Trophoblast cell (in vitro differentiated cells and primary cell): Measurements from ENCODE around the gene S100A7.

Source experiments
- DNase-seq, 2 donors: peaks; one replicate each; pipeline ENCODE4 v3.0.0-alpha.2; 2016
- H2AFZ ChIP-seq: 2 replicates; pipeline ENCODE4 v1.6.1; 2013; ENCODE audit warnings: low read length, moderate library complexity, mild to moderate bottlenecking; ENCODE audit not compliant: insufficient read depth, poor library complexity
- H2AK5ac ChIP-seq: 2 replicates; pipeline ENCODE4 v1.6.1; 2013; ENCODE audit warnings: mild to moderate bottlenecking, low read length
- H2BK120ac ChIP-seq: 2 replicates; pipeline ENCODE4 v1.6.1; 2013; ENCODE audit warnings: low read length, mild to moderate bottlenecking, moderate library complexity; ENCODE audit not compliant: insufficient read depth, poor library complexity
- H2BK12ac ChIP-seq: 2 replicates; pipeline ENCODE4 v1.6.1; 2013; ENCODE audit warnings: mild to moderate bottlenecking, low read length, moderate library complexity
- H2BK5ac ChIP-seq: 2 replicates; pipeline ENCODE4 v1.6.1; 2013; ENCODE audit warnings: low read length, low read depth, moderate library complexity, mild to moderate bottlenecking; ENCODE audit not compliant: poor library complexity
- H3K14ac ChIP-seq: 2 replicates; pipeline ENCODE4 v1.6.1; 2013; ENCODE audit warnings: mild to moderate bottlenecking, low read length
- H3K18ac ChIP-seq: 2 replicates; pipeline ENCODE4 v1.6.1; 2013; ENCODE audit warnings: mild to moderate bottlenecking, low read length
- H3K23ac ChIP-seq: 2 replicates; pipeline ENCODE4 v1.6.1; 2013; ENCODE audit warnings: low read length
- H3K27ac ChIP-seq: 2 replicates; pipeline ENCODE4 v1.5.1; 2013; ENCODE audit warnings: low read depth, mild to moderate bottlenecking, inconsistent platforms, low read length, moderate library complexity
- H3K27me3 ChIP-seq: 2 replicates; pipeline ENCODE4 v1.6.1; 2013; ENCODE audit warnings: inconsistent platforms, mild to moderate bottlenecking, low read length, moderate library complexity; ENCODE audit not compliant: insufficient read depth
- H3K36me3 ChIP-seq, 2 experiments: 1 replicate in 1 of 2; 2 replicates in 1 of 2; pipeline ENCODE4 v1.6.1; 2013; ENCODE audit warnings: low read length in 2 of 2, mild to moderate bottlenecking in 2 of 2, moderate library complexity in 1 of 2; ENCODE audit not compliant: insufficient read depth in 2 of 2, control insufficient read depth in 1 of 2
- H3K4ac ChIP-seq: 2 replicates; pipeline ENCODE4 v1.6.1; 2013; ENCODE audit warnings: low read depth, mild to moderate bottlenecking, low read length, moderate library complexity
- H3K4me1 ChIP-seq, 2 experiments: 1 replicate in 1 of 2; 2 replicates in 1 of 2; pipeline ENCODE4 v1.6.1; 2013; ENCODE audit warnings: low read length in 2 of 2, mild to moderate bottlenecking in 2 of 2, moderate library complexity in 1 of 2; ENCODE audit not compliant: insufficient read depth in 2 of 2, control insufficient read depth in 1 of 2
- H3K4me2 ChIP-seq: 2 replicates; pipeline ENCODE4 v1.6.1; 2013; ENCODE audit warnings: inconsistent platforms, mild to moderate bottlenecking, low read length, moderate library complexity
- H3K4me3 ChIP-seq: 2 replicates; pipeline ENCODE4 v1.5.1; 2013; ENCODE audit warnings: mild to moderate bottlenecking, low read depth, low read length, inconsistent platforms
- H3K79me1 ChIP-seq: one replicate; pipeline ENCODE4 v1.6.1; 2013; ENCODE audit warnings: low read length
- H3K79me2 ChIP-seq: 2 replicates; pipeline ENCODE4 v1.6.1; 2013; ENCODE audit warnings: low read length, mild to moderate bottlenecking; ENCODE audit not compliant: control insufficient read depth, insufficient read depth, poor library complexity
- H3K9ac ChIP-seq: 2 replicates; pipeline ENCODE4 v1.6.1; 2013; ENCODE audit warnings: mild to moderate bottlenecking, low read length
- H3K9me3 ChIP-seq: 2 replicates; pipeline ENCODE4 v1.6.1; 2013; ENCODE audit warnings: low read depth, mild to moderate bottlenecking, control low read depth, inconsistent platforms, low read length; ENCODE audit not compliant: insufficient read depth
- H4K12ac ChIP-seq: 2 replicates; pipeline ENCODE4 v1.6.1; 2013; ENCODE audit warnings: low read depth, mild to moderate bottlenecking, low read length, moderate library complexity
- H4K8ac ChIP-seq: 2 replicates; pipeline ENCODE4 v1.6.1; 2013; ENCODE audit warnings: low read depth, mild to moderate bottlenecking, low read length, moderate library complexity
- H4K91ac ChIP-seq: one replicate; pipeline ENCODE4 v1.6.1; 2013; ENCODE audit warnings: low read depth, mild to moderate bottlenecking, low read length, moderate library complexity
- WGBS: extraction: QIAGEN DNeasy Blood & Tissue Kit; methylation state at CpG from one replicate; pipeline ENCODE4 v1.1.7; 2013; ENCODE audit warnings: missing lambda C conversion rate; ENCODE audit not compliant: insufficient read length, insufficient coverage; ENCODE audit errors: extremely low coverage; 5-methylcytosine and 5-hydroxymethylcytosine counted together

S100A7 gene

GRCh38 chr1:153429266-153430165 lies 30.9 kb downstream of the S100A7 start:
- Histone ChIP-seq H2AK5ac (no peak overlapping the region), H3K14ac (no peak overlapping the region), H3K9ac (no peak overlapping the region), H3K79me2 (no peaks in the 10 kb centered on the region), H2AFZ (no peak overlapping the region), H4K12ac (no peak overlapping the region), H3K4ac (no peak overlapping the region), H3K27me3 (no peaks in the 10 kb centered on the region), H3K79me1 (no peaks in the 10 kb centered on the region), H2BK120ac (no peak overlapping the region), H3K23ac (no peak overlapping the region), H4K8ac (no peak overlapping the region), H3K18ac (no peak overlapping the region), H3K27ac (no peak overlapping the region), H4K91ac (no peak overlapping the region), H3K4me3 (no peak overlapping the region), H2BK12ac (no peak overlapping the region), H3K36me3 (no peaks in the 10 kb centered on the region), H3K4me1 (no peaks in the 10 kb centered on the region), H2BK5ac (no peak overlapping the region), H3K4me2 (no peak overlapping the region), H3K9me3 (peaks cover 5% of the 10 kb centered on the region)
- DNase-seq, result no peak
- no CpG with 5 or more reads among the region's 7 CpGs for WGBS

- Histone ChIP-seq H2AFZ (no peak overlapping the region), H2BK120ac (no peak overlapping the region), H3K27ac (no peak overlapping the region), H3K79me2 (no peaks in the 10 kb centered on the region), H3K9ac (no peak overlapping the region), H3K4me3 (no peak overlapping the region), H4K12ac (no peak overlapping the region), H3K4me2 (no peak overlapping the region), H3K4me1 (no peaks in the 10 kb centered on the region), H3K9me3 (peaks cover 5% of the 10 kb centered on the region), H4K91ac (no peak overlapping the region), H3K79me1 (no peaks in the 10 kb centered on the region), H3K23ac (no peak overlapping the region), H2BK5ac (no peak overlapping the region), H3K18ac (no peak overlapping the region), H4K8ac (no peak overlapping the region), H2AK5ac (no peak overlapping the region), H3K4ac (no peak overlapping the region), H3K14ac (no peak overlapping the region), H3K27me3 (no peaks in the 10 kb centered on the region), H3K36me3 (no peaks in the 10 kb centered on the region), H2BK12ac (no peak overlapping the region)
- no peak for DNase-seq
- WGBS, result no CpG with 5 or more reads among the region's 6 CpGs
These were observed 31.7 kb downstream of the S100A7 start for GRCh38 chr1:153428791-153429190.

GRCh38 chr1:153428073-153428638 lies 32.3 kb downstream of the S100A7 start:
- Histone ChIP-seq H3K4me2 (no peak overlapping the region), H3K9ac (no peak overlapping the region), H4K12ac (no peak overlapping the region), H3K18ac (no peak overlapping the region), H3K14ac (no peak overlapping the region), H3K27ac (no peak overlapping the region), H2BK120ac (no peak overlapping the region), H3K4me1 (no peaks in the 10 kb centered on the region), H3K36me3 (no peaks in the 10 kb centered on the region), H3K27me3 (no peaks in the 10 kb centered on the region), H3K23ac (no peak overlapping the region), H3K4me3 (no peak overlapping the region), H4K91ac (no peak overlapping the region), H2BK5ac (no peak overlapping the region), H3K4ac (no peak overlapping the region), H2AFZ (no peak overlapping the region), H4K8ac (no peak overlapping the region), H2AK5ac (no peak overlapping the region), H3K9me3 (peaks cover 5% of the 10 kb centered on the region), H3K79me2 (no peaks in the 10 kb centered on the region), H3K79me1 (no peaks in the 10 kb centered on the region), H2BK12ac (no peak overlapping the region)
- no CpG with 5 or more reads among the region's 12 CpGs for WGBS
- no peak for DNase-seq

GRCh38 chr1:153426809-153427208 lies 33.6 kb downstream of the S100A7 start:
- no peak overlapping the region for H3K4ac ChIP-seq
- no peak overlapping the region for H3K18ac ChIP-seq
- peaks cover 5% of the 10 kb centered on the region for H3K9me3 ChIP-seq
- H3K4me1 ChIP-seq, result no peaks in the 10 kb centered on the region
- no peak overlapping the region for H2BK12ac ChIP-seq
- H4K8ac ChIP-seq, result no peak overlapping the region
- no peak overlapping the region for H3K9ac ChIP-seq
- H3K27me3 ChIP-seq, result no peaks in the 10 kb centered on the region
- H4K91ac ChIP-seq, result no peak overlapping the region
- H2BK120ac ChIP-seq, result no peak overlapping the region
- H3K79me1 ChIP-seq, result no peaks in the 10 kb centered on the region
- no peak overlapping the region for H3K4me2 ChIP-seq
- H3K23ac ChIP-seq, result no peak overlapping the region
- H3K79me2 ChIP-seq, result no peaks in the 10 kb centered on the region
- no peak overlapping the region for H4K12ac ChIP-seq
- no peak overlapping the region for H3K4me3 ChIP-seq
- H2AK5ac ChIP-seq, result no peak overlapping the region
- no CpG with 5 or more reads among the region's 1 CpG for WGBS
- no peak overlapping the region for H3K14ac ChIP-seq
- no peak for DNase-seq
- no peak overlapping the region for H3K27ac ChIP-seq
- H2BK5ac ChIP-seq, result no peak overlapping the region
- H2AFZ ChIP-seq, result no peak overlapping the region
- H3K36me3 ChIP-seq, result no peaks in the 10 kb centered on the region
